Measurements from ENCODE around the gene GRM3.

GRM3 gene

GRCh38 chr7:86706406-86706805, 62.7 kb downstream of the GRM3 start:
- DNase-seq = no peak

DNA sequence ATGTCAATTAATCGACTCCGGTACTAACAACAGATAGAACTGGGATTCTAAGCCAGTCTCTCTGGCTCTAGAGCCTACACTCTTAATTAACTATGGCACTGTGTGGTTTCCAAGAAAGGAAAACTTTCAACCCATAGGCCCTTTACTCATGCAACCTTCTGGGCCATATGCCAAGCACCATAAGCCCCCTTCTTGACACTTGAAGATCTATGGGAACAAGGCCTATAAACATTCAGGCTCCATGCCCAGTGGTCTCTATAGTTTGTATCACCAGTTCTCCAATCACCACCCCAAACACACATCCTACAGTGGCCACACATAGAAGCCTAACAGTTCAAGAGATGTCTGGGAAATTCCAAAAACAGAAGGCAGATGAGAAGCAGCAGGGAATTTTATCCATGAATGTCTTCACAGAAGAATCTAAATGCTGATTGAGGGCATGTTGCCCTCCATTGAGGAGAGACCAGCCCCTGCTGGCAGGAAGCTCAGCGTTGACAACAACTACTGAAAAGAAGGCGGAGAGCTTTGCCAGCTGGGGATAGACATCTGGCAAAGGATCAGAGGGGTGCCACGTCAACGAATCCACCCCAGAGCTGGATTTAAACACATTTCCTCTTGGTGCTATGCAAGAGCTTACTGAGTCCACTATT, 64.4 kb downstream of the GRM3 start:
- no peak for DNase-seq

DNA sequence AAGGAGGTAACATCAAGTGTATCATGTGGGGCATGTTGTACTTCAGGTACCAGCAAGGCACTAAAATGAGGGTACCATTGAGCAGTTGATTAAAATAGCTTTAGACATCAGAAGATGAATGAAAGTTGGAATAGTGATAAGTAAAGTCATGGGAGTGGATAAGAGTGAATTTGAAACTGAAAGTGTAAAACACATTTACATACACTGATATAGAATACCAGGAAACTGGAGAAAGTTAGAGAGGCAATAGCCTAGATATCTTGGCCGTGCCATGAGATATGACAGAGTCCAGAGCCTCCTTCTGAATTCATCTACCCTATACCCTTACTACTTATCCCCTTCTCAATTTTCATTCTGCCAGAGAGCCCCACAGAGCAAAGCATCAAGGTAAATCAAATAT, 76.6 kb downstream of the GRM3 start:
- DNase-seq = no peak

DNA sequence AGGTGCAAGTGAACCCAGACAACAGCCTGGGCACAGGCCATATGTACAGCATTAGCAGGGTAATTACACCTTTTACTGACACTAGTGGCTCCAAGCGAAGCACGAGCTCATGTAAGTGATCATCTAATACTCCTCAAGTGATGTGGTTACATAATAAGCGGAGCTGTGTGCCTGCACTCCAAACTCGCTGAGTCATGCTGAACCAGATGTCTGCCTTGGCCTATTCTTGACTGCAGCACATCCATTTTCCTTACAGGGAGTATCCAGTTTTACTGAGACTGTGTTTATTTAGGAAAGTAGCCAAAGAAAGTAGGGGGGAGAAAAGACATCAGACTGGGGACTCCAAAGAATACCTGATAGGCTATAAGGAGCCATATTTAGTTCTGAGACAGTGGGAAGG, 90.1 kb downstream of the GRM3 start:
- DNase-seq = no peak

- no peak for DNase-seq
These were observed 101.5 kb downstream of the GRM3 start for GRCh38 chr7:86745013-86745745.

DNA sequence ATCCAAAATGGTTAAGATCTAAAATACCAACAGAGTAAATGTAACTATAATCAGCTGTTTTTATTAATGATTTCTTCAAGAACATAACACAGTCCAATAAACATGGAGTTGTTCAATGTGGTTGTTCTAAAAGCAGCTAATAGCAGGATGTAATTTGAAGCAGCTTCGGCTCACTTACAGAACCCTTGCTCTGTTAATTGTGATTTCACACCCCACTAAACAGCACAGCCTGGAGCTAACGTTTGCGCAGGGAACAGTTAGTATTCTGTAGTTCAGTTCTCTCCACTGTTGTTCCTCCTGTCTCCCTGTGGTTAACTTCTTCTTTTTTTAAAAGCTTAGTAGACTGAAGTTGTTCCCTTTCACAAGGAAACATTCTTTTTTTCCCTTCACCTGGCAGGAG, 104.0 kb downstream of the GRM3 start:
- no peak for DNase-seq

- DNase-seq = no peak
These were observed 104.5 kb downstream of the GRM3 start for GRCh38 chr7:86748201-86748600.

DNA sequence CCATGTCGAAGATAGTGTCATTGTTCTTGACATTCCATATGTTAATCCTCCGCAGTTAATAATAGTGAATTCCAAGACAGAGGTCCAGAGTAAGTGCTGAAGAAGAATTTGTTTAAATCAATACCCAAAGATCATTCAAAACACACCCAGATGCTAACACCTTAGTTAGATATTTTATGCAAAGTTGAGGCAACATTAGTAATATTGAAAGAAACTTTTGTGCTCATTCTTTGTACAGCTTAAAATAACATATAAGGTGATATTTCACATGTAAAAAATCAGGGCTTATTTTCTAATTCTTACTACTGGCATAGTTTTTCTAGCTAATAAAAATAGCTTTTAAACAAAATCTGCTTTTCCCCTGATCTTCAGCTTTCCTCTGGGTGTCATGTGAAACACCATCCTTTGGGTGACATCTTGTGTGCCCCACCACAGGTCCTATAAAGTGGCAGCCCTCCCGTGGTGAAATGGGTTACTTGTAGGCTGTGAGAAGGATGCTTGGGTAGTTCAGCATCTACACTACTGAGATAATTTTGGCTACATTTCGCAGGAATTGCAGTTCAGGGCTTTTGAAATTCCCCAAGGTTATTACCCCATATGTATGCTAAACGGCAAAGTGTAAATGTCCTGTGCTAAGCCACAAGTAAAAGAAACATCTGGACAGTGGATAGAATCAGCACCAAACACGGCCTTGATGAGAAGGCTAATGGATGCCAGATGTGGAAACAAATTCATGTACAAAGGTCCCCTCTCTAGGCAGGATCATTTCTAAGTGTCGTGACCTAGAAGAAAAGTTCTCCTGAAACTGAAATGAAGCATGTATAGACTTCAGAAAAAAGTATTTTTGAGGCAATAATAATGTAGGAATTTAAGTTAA, 105.4 kb downstream of the GRM3 start:
- no peak for DNase-seq

GRCh38 chr7:86749741-86750665, 106.3 kb downstream of the GRM3 start:
- DNase-seq = no peak

- no peak for DNase-seq
These were observed 116.5 kb downstream of the GRM3 start for GRCh38 chr7:86760236-86760635.

DNA sequence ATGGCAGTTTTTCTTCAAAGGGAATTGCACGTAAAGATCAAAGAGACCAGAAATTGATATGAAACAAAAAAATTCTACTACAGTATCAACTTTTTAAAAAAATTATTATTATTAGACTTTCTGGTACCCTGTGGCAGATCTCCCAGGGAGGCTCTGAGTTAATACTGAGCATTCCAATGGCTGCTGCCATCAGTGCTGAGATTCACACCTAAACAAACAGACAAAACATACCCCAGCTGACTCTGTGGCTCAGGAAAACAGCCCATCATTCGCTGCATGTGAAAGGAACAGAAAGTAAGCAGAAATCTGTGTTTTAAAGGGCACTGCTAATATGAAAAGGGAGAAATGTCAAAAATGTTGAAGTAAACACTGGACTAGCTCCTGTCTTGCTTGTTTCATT, 118.4 kb downstream of the GRM3 start:
- DNase-seq = no peak

DNA sequence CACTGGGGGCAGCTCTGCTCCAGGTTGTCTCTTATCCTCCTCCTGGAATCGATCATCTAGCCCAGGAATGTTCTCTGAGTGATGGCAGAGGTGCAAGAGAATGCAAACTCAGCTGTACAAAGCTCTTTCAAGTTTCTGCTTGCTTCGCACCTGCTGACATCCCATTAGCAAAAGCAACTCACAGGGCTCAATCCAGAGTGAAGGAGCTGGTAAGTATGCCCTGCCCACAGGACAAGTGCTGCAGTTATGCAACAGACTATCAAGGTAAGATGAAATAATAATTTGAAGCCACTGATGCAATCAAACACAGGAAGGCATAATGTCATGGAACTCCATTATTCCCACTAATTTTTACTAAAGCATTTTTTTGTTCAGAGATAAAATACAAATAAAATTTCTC, 122.2 kb downstream of the GRM3 start:
- DNase-seq = no peak

GRCh38 chr7:86768394-86768793, 124.7 kb downstream of the GRM3 start:
- DNase-seq = no peak

DNA sequence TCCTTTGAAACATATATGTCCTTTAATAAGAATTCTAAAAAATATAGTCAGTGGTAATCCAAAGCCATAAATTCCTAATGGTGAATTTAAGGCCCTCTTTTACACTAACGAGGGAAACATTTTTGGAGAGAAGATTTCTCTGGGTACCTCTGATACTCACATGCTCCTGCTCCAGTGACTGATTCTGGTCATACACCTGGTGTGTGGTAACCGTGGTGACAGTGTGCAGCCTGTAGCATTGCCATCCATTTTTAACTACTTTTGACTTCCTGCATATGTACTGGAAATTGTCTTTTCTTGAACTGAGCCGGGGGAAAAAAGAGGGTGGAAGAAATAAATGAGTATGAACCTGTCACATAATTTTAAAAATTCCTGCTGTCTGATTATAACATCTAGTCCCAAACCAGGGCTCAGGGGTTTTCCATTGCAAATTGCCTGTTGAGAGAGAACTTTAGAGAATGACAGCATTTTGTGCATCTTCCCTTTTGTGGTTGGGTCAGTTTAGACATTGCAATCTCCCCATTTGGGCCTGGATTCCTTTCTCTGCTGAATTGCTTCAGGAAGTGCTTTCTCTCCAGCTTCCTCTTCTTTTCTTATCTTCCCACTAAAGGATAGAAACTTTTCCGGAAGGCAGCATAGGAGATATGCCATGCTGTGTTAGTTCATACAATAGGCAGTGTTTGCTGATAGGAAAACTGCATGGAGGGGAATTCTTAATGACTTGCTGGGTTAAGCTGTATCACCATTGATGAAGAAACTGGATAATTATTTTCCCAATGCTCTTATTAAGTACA, 125.5 kb downstream of the GRM3 start:
- DNase-seq = no peak

- no peak for DNase-seq
These were observed 129.6 kb downstream of the GRM3 start for GRCh38 chr7:86773309-86773708.

DNA sequence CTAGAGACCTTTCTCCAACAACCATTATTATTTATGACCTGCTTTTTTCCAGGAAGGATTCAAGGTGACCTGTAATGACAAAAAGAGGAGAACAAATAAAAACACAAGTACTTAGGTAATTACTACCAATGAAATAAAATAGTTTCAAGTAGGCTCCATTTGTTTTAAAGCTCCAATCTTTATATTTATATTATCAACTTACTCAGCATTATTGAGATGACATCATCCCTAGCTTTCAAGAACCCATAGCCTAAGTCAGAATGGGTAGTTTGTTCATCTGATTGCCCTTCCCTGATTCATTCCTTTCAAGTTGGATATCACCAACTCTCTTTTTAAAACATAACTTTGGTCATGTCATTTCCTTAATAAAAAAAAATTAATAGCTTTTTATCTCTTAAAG, 131.5 kb downstream of the GRM3 start:
- no peak for DNase-seq

DNA sequence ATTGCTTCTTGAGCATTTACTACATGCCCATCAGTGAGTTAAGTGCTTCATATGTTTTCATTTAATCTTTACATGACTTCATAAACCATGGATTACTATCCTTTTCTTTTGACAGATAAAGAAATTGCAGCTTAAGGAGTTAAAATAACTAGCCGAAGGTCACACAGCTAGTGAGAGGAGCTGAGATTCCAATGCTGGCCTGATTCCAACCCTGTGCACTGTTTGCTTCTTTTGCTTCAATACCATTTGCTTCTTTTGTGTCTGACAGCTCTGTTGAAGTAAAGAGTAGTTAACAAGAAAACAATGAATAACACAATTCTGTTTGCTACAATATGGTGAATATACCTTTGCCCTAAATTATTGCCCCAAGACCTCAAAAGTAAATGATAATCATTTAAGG, 132.4 kb downstream of the GRM3 start:
- DNase-seq = no peak

- no peak for DNase-seq
These were observed 134.6 kb downstream of the GRM3 start for GRCh38 chr7:86778271-86778670.

DNA sequence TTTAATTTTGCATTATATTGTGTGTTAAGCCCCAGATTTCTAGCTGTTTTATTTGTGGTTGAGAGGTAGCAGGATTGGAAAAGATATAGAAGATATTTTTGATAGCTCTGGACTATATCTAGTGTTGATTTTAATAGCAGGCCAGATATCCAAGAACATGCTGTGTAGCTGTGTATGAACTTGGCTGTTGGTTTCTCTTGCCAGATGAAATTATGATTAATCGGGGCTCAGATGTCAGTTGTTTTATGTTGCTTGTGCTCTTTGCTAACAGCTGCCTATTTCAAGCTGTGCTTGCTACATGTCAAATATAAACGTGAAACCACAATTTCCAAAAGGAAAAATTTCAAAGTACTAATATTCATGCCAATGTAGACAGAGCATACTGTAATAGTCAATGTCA, 141.1 kb downstream of the GRM3 start:
- DNase-seq = no peak

DNA sequence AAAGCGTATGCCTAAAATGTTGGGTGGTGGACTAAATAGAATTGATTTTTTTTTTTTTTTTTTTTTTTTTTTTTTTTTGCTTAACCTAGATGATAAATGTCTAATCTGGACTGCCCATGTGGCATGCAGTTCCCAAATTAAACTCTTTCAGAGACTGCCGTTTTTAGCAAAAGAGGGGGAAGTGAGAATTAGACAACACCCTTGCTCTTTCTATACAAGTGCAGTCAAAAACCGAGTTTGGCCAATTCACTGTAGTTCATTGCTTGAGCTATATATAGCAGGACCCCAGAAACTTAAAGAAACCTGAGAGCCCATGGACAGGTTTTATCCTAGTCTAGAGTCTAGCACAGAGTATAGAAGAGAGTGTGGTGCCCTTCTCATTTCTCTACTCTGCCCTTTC, 141.9 kb downstream of the GRM3 start:
- no peak for DNase-seq

DNA sequence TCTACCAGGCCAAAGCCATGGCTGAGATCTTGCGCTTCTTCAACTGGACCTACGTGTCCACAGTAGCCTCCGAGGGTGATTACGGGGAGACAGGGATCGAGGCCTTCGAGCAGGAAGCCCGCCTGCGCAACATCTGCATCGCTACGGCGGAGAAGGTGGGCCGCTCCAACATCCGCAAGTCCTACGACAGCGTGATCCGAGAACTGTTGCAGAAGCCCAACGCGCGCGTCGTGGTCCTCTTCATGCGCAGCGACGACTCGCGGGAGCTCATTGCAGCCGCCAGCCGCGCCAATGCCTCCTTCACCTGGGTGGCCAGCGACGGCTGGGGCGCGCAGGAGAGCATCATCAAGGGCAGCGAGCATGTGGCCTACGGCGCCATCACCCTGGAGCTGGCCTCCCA, 142.7 kb downstream of the GRM3 start:
- no peak for DNase-seq

DNA sequence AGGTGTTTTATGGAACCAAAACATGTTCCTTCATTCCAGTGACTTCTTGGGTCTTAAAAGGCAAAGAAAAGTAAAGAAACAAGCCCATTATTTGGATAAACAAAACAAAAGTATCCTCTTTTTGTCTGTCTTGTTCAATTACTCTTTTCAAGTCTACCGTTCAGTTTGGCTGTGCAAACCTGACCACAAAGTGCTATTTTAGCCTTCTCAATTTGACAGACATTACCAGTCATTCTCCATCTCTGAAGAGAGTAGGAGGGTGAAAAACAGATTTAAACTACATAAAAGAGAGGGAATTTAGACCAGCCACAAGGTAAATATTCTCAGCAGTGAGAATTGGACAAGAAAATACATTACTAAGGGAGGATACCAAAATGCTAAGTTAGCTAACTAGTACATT, 145.2 kb downstream of the GRM3 start:
- no peak for DNase-seq

Data from stimulated activated CD4-positive, alpha-beta T cell treated with anti-CD3 and anti-CD28 coated beads, Interleukin-2, amount 100 ng/mL, for 24 hours (primary cell).